H4 (cell line): ENCODE results near the gene C1orf167. TPM values are rescaled to one million over a fixed set of nuclear protein-coding genes. Genes with fewer than 3 reads are reported as not detected.

Source experiments
- DNase-seq: peaks from one replicate; pipeline ENCODE4 v3.0.0-alpha.2; 2015; ENCODE audit warnings: low spot score
- total RNA-seq: library from RNA; depleted of rRNA; stranded (reverse); fragments of >200 nt; shearing (Covaris generic); gene quantifications from 2 replicates; pipeline ENCODE4 v1.2.3, GENCODE V29; 2014; rRNA removed

Gene C1orf167
- total RNA-seq, 1 experiment from 2014 or later: not detected

DNA sequence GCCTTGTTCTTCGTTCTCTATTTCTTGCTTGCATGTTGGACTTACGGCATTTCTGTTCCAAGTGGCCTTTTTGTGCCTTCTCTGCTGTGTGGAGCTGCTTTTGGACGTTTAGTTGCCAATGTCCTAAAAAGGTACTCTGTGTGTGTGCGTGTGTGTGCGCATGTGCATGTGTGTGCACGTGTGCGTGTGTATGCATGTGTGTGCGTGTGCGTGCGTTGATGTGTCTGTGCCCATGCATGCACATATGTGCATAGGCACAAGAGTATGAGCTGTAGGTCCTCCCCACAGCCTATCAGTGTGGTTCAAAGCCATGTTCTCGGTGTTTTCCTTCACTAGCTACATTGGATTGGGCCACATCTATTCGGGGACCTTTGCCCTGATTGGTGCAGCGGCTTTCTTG is 71.9 kb downstream of the C1orf167 start:
- DNase-seq: no peak

DNA sequence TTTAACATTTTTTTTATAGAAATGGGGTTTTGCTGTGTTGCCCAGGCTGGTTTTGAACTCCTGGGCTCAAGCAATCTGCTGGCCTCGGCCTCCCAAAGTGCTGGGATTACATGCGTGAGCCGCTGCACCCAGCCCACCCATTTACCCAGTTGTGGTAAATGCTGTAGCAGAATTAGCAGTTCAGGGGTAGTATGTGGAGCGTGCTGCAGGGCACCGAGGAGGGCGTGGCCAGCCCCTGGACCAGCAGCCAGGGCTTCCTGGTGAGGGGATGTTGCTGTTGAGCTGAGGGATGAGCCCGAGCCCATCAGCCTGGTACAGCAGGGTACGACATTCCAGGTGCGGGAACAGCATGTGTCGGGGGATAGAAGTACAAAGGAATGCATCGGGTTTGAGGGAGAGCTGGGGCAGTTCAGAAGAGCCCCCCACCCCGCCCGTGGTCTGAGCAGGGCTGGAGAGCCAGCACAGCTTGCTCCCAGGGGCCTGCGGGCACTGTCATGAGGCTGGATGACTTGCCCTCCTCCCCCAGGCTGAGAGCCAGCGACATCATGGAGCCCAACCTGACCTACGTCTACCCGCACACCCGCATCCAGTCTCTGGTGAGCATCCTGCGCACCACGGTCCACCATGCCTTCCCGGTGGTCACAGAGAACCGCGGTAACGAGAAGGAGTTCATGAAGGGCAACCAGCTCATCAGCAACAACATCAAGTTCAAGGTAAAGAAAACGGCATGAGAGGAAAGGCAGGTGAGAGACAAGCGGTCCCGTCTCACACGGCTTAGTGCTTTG is 73.6 kb downstream of the C1orf167 start:
- DNase-seq: no peak

DNA sequence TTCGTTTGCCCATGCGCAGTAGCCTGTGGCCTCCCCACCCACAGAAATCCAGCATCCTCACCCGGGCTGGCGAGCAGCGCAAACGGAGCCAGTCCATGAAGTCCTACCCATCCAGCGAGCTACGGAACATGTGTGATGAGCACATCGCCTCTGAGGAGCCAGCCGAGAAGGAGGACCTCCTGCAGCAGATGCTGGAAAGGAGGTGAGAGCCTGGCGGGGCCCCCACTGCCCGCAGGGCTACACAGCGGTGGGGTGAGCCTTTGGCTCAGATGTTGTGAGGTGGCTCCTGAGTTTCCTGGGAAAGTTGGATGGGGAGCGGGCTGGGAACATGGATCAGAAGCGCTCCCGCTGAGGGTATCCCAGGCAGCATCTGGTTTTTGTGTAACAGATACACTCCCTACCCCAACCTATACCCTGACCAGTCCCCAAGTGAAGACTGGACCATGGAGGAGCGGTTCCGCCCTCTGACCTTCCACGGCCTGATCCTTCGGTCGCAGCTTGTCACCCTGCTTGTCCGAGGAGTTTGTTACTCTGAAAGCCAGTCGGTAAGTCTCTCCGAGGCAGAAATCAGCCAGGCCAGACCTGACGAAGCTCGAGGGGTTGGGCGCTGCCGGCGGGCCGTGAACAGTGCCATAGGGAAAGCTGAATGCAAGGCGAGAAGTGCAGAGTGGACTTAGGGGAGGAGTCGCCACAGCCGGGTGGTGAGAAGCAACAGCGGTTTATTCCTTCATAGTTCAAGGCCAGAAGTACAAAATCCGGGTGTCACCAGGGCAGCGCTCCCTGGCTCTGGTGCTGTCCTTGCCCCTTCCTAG is 75.2 kb downstream of the C1orf167 start:
- DNase-seq: no peak

DNA sequence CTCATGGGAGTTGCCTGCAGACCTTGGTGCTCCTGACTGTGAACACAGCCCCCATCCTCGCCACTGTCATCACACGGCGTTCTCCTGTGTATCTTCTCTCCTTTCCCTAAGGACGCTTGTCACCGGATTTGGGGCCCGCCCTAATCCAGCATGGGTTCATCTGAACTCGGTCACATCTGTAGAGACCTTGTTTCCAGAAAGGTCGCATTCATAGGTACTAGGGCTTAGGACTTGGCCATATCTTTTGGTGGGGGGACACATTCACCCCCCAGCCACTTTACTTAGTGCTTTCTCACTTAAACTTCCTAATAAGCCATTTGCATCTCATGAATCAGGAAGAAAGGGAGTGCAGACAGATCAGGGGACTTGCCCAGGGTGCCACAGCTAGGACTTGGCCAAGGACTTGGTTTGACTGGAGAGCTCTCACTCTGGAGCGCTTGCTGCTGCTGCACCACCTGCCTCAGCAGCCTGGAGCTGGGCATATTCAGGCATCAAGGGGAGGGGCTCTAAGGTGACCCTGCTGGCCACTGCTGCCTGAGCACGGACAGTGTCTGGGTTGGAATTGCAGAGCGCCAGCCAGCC is 75.9 kb downstream of the C1orf167 start:
- DNase-seq: no peak

DNA sequence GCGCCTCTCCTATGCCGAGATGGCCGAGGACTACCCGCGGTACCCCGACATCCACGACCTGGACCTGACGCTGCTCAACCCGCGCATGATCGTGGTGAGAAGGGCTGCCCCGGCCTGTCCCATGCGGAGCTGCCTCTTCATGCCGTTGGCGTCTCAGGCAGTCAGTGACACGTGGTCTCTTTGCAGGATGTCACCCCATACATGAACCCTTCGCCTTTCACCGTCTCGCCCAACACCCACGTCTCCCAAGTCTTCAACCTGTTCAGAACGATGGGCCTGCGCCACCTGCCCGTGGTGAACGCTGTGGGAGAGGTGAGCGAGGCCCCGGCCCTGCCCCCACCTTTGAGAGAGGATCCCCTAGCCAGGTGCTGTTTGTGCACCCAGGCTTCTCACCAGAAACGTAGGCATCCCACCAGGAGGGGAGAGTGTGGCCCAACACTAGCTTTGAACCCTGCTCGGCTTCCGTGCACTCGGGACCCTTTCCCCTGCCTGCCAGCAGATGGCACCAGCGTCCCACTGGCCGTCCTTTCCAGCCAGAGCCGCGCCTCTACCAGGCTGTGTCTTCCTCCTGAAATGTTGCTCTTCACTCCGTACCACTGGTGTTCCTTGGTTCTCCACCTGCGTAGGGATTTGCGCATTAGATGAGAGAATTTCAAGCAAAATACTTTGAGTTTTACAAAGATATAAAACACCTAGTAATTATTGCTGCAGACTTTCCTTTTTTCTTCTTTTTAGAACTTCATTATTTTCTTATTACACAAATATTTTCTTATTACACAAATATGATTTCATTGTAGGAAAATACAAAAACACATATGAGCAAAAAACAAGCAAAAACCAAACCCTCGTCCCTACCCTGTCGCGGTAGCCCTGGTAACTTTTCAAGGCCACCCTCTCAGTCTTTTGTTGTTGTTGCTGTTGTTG is 76.6 kb downstream of the C1orf167 start:
- DNase-seq: peak; percentile 48

Other genes starting within 250 kb of the C1orf167 start
- 0.76 and 2.3 TPM in 2 replicates for gene FBXO2, start 107.8 kb upstream of the C1orf167 start, total RNA-seq
- gene FBXO44, start 107.3 kb upstream of the C1orf167 start, total RNA-seq: 7.8 and 8.8 TPM in 2 replicates
- 7.2 and 7.4 TPM in 2 replicates for gene FBXO6, start 98.0 kb upstream of the C1orf167 start, total RNA-seq
- gene MAD2L2, start 81.0 kb upstream of the C1orf167 start, total RNA-seq: 130 and 134 TPM in 2 replicates
- gene DRAXIN, start 70.5 kb upstream of the C1orf167 start, total RNA-seq: not detected in 2 replicates
- gene AGTRAP, start 26.1 kb upstream of the C1orf167 start, total RNA-seq: 65.1 and 74.0 TPM in 2 replicates
- 3.6 and 6.0 TPM in 2 replicates for gene MTHFR, start 43.8 kb downstream of the C1orf167 start, total RNA-seq
- gene CLCN6, start 44.0 kb downstream of the C1orf167 start, total RNA-seq: 1.8 and 4.4 TPM in 2 replicates
- gene NPPA, start 85.6 kb downstream of the C1orf167 start, total RNA-seq: not detected in 2 replicates
- not detected in 2 replicates for gene NPPB, start 96.8 kb downstream of the C1orf167 start, total RNA-seq
- 29.9 and 38.9 TPM in 2 replicates for gene KIAA2013, start 164.2 kb downstream of the C1orf167 start, total RNA-seq
- gene PLOD1, start 172.5 kb downstream of the C1orf167 start, total RNA-seq: 105 and 112 TPM in 2 replicates
- 38.4 and 40.1 TPM in 2 replicates for gene MFN2, start 218.3 kb downstream of the C1orf167 start, total RNA-seq